Colonic mucosa (tissue), 4 donors: ENCODE measurements around the gene FOSL1. TPM values are rescaled to one million over a fixed set of nuclear protein-coding genes. Genes with fewer than 3 reads are reported as not detected.
A peak's percentile ranks its signal among the peaks of the same experiment; 100 is the strongest.

ENCODE experiments used
- DNase-seq: peaks from one replicate; pipeline ENCODE4 v3.0.0-alpha.2; 2020
- H3K27ac ChIP-seq: fragments of 200-600 bp; one replicate; pipeline ENCODE4 v1.8.0; 2021
- H3K27me3 ChIP-seq: fragments of 200-600 bp; one replicate; pipeline ENCODE4 v1.8.0; 2021
- H3K36me3 ChIP-seq: fragments of 200-600 bp; one replicate; pipeline ENCODE4 v1.8.0; 2021
- H3K4me1 ChIP-seq: fragments of 200-600 bp; one replicate; pipeline ENCODE4 v1.8.0; 2021; ENCODE audit warnings: mild to moderate bottlenecking
- H3K4me3 ChIP-seq: fragments of 200-600 bp; one replicate; pipeline ENCODE4 v1.8.0; 2021
- H3K9ac ChIP-seq, 2 donors: one replicate each; pipeline ENCODE4 v1.7.0; 2013; ENCODE audit warnings: control low read depth in 2 of 2, low read depth in 2 of 2, low read length in 2 of 2
- H3K9me3 ChIP-seq: fragments of 200-600 bp; one replicate; pipeline ENCODE4 v1.8.0; 2021
- CTCF ChIP-seq: fragments of 200-600 bp; IDR thresholded peaks from one replicate; pipeline ENCODE4 v1.8.0; 2022; ENCODE audit warnings: antibody characterized with exemption, mild to moderate bottlenecking
- intact Hi-C: fragments of 100-400 bp; cut with DNase I; formaldehyde crosslinking; loops from one replicate; pipeline ENCODE4 v1.14.1; 2022
- total RNA-seq, 2 donors: library from RNA; stranded (reverse); fragmentation: NEBNext Ultra II Directional in 1 of 2; extraction: Animal tissue kit (Norgen Biotek cat#: 25700) in 1 of 2; gene quantifications; one replicate each; pipeline ENCODE4 v1.2.1, GENCODE V29; 2021
- donor health status: healthy.
- donor health status: DM: no; HTN: no; CAD: no.
- donor health status: DM: no; HTN: no; CAD: no.

The FOSL1 gene
- total RNA-seq, 2 donors from 2014 or later: 0.84 to 4.2 TPM

DNA sequence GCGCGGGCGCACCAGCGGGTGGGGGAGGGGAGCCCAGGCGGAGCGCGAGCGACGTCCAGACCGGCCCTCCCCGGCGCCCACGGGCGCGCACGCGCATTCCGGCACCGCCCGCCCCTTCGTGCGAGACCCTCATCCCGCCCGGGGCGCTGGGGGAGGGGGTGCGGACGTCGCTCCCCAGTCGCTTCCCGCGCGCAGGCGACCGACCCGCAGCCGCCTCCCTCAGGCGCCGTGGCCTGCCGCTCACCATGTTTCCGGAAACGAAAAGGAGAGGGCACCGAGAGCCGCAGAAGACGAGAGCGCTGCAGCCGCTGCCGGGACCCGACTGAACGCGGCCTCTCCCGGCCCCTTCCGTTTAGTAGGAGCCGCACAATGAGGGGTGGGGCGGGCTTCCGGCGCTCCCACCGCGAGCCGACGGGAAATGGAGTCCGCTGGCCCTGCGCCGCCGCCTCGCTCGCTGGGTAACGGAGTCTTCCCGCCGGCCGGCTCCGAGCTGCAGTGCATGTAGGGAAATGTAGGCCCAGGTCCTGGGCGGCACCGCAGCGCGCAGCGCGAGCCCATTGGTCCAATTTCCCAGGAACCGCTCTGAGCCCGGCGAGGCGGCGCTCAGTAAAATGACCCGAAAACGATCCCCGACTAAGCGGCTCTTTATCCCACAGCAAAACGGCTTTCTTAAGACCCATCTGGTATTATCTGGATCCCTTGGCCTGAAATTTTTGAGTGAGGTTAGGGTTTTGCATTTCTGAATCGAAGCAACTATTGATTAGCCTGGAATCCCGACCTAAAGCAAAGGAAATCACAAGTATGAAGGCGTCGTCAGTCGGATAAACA is 42.1 kb downstream of the FOSL1 start, which contains the start of gene CFL1:
Gene CFL1, minus strand, starts transcription at position 328 of the 828 bp plus-strand sequence. Its CDS starts 81 bp downstream, at position 247.
- Histone ChIP-seq H3K4me3 (peak within 1 kb of the TSS; percentile 92), H3K9ac (peak within 1 kb of the TSS; percentile 82 to 98), H3K27me3 (no peaks in the 10 kb centered on the region), H3K9me3 (no peaks in the 10 kb centered on the region), H3K4me1 (peaks cover 35% of the 10 kb centered on the region), H3K27ac (peak within 1 kb of the TSS; percentile 100), H3K36me3 (peaks cover 18% of the 10 kb centered on the region)
- intact Hi-C loops: no loop called here
- TF ChIP-seq CTCF: no peak
- peak; percentile 98 for DNase-seq

GRCh38 chr11:65857500-65857852 is 42.7 kb downstream of the FOSL1 start:
- Histone ChIP-seq H3K9me3 (no peaks in the 10 kb centered on the region), H3K36me3 (peaks cover 17% of the 10 kb centered on the region), H3K4me3 (peak overlapping the region; percentile 92), H3K9ac (peak overlapping the region; percentile 82 to 98), H3K27me3 (no peaks in the 10 kb centered on the region), H3K27ac (peak overlapping the region; percentile 100), H3K4me1 (peaks cover 41% of the 10 kb centered on the region)
- no peak for TF ChIP-seq CTCF
- peak; percentile 66 for DNase-seq
- intact Hi-C loops: no loop called here

GRCh38 chr11:65856689-65857499 is 43.3 kb downstream of the FOSL1 start:
- Histone ChIP-seq H3K4me1 (peaks cover 39% of the 10 kb centered on the region), H3K27me3 (no peaks in the 10 kb centered on the region), H3K4me3 (peak overlapping the region; percentile 92), H3K9me3 (no peaks in the 10 kb centered on the region), H3K9ac (peak overlapping the region; percentile 82 to 98), H3K36me3 (peaks cover 16% of the 10 kb centered on the region), H3K27ac (peak overlapping the region; percentile 100)
- no peak for TF ChIP-seq CTCF
- intact Hi-C loops: no loop called here
- DNase-seq: peak; percentile 88

DNA sequence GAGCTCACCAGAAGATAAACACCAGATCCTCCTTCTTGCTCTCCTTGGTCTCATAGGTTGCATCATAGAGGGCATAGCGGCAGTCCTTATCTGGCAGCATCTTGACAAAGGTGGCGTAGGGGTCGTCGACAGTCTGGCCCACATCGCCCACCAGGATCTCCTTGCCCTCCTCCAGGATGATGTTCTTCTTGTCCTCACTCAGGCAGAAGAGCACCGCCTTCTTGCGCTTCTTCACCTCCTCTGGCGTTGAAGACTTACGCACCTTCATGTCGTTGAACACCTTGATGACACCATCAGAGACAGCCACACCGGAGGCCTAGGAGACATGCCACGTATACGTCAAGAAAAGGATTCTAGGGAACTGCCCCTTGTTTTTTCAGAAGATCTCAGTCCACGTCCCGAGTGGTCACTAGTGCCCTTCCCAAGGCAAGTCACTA is 44.2 kb downstream of the FOSL1 start:
- H3K4me1 ChIP-seq: peaks cover 31% of the 10 kb centered on the region
- no peak for TF ChIP-seq CTCF
- no peak for DNase-seq
- intact Hi-C loops: no loop called here
- peaks cover 16% of the 10 kb centered on the region for H3K36me3 ChIP-seq
- no peaks in the 10 kb centered on the region for H3K27me3 ChIP-seq
- H3K9me3 ChIP-seq: no peaks in the 10 kb centered on the region
- peak overlapping the region; percentile 100 for H3K27ac ChIP-seq
- H3K9ac ChIP-seq: peak overlapping the region; percentile 82 to 98
- H3K4me3 ChIP-seq: peak overlapping the region; percentile 92
